ENCODE measurements around the gene CORO1A. TPM values are rescaled to one million over a fixed set of nuclear protein-coding genes. Genes with fewer than 3 reads are reported as not detected.

CORO1A gene
- total RNA-seq = 0.78 and 1.0 TPM in 2 replicates

GRCh38 chr16:30183233-30184095 is at the start of gene CORO1A:
Gene CORO1A (plus strand): TSS chr16:30183602. CDS start chr16:30185210, 1,608 bp downstream.

GRCh38 chr16:30193615-30194014 is 10.2 kb downstream of the CORO1A start, which contains the start of the genes BOLA2B and SLX1A:
Gene BOLA2B (minus strand): TSS chr16:30193666. CDS start chr16:30193595, 71 bp downstream.
Gene SLX1A (plus strand): TSS chr16:30193875. CDS start chr16:30194085, 210 bp downstream.

GRCh38 chr16:30199049-30199448 is 15.6 kb downstream of the CORO1A start, which contains the start of gene SULT1A3:
Gene SULT1A3 (plus strand): TSS chr16:30199255. CDS start chr16:30200729, 1,474 bp downstream.

Other genes starting within 250 kb of the CORO1A start
- 49.9 and 50.0 TPM in 2 replicates for gene TMEM219, start 221.5 kb upstream of the CORO1A start, total RNA-seq
- 20.5 and 43.8 TPM in 2 replicates for gene TAOK2, start 209.7 kb upstream of the CORO1A start, total RNA-seq
- gene HIRIP3, start 188.0 kb upstream of the CORO1A start, total RNA-seq = 8.2 and 11.7 TPM in 2 replicates
- 14.4 and 19.4 TPM in 2 replicates for gene INO80E, start 187.4 kb upstream of the CORO1A start, total RNA-seq
- 0.21 TPM in 1 of 2 replicates, not detected in the other for gene DOC2A, start 172.6 kb upstream of the CORO1A start, total RNA-seq
- not detected in 2 replicates for gene C16orf92, start 160.4 kb upstream of the CORO1A start, total RNA-seq
- not detected in 2 replicates for gene TLCD3B, start 152.3 kb upstream of the CORO1A start, total RNA-seq
- 295 and 817 TPM in 2 replicates for gene ALDOA, start 117.8 kb upstream of the CORO1A start, total RNA-seq
- 136 and 178 TPM in 2 replicates for gene PPP4C, start 107.6 kb upstream of the CORO1A start, total RNA-seq
- gene TBX6, start 91.7 kb upstream of the CORO1A start, total RNA-seq = 0.34 and 0.85 TPM in 2 replicates
- 5.1 and 14.5 TPM in 2 replicates for gene YPEL3, start 87.4 kb upstream of the CORO1A start, total RNA-seq
- 1.8 and 3.8 TPM in 2 replicates for gene GDPD3, start 70.1 kb upstream of the CORO1A start, total RNA-seq
- gene MAPK3, start 60.4 kb upstream of the CORO1A start, total RNA-seq = 7.1 and 7.2 TPM in 2 replicates
- 32.4 and 51.9 TPM in 2 replicates for gene BOLA2B, start 10.1 kb downstream of the CORO1A start, total RNA-seq
- gene SLX1A, start 10.3 kb downstream of the CORO1A start, total RNA-seq = 19.6 and 47.2 TPM in 2 replicates
- 1.0 and 1.9 TPM in 2 replicates for gene SULT1A3, start 15.7 kb downstream of the CORO1A start, total RNA-seq
- gene NPIPB13, start 64.9 kb downstream of the CORO1A start, total RNA-seq = under 0.01 and 1.8 TPM in 2 replicates
- 28.9 and 32.1 TPM in 2 replicates for gene CD2BP2, start 171.7 kb downstream of the CORO1A start, total RNA-seq
- 21.5 and 35.7 TPM in 2 replicates for gene TBC1D10B, start 186.9 kb downstream of the CORO1A start, total RNA-seq
- gene MYL11, start 191.2 kb downstream of the CORO1A start, total RNA-seq = not detected in 2 replicates
- 0.07 TPM in 1 of 2 replicates, not detected in the other for gene SEPTIN1, start 199.0 kb downstream of the CORO1A start, total RNA-seq
- gene ZNF48, start 211.8 kb downstream of the CORO1A start, total RNA-seq = 9.0 and 13.0 TPM in 2 replicates
- gene ZNF771, start 224.0 kb downstream of the CORO1A start, total RNA-seq = 6.0 and 8.2 TPM in 2 replicates
- gene DCTPP1, start 246.4 kb downstream of the CORO1A start, total RNA-seq = 15.5 and 25.6 TPM in 2 replicates